22Rv1 (cell line): ENCODE results near the gene TJP2.

Source experiments
- ZFX ChIP-seq: fragments of 450-650 bp; IDR thresholded peaks from 2 replicates; pipeline ENCODE4 v1.6.1; 2017; ENCODE audit warnings: antibody characterized with exemption, borderline replicate concordance
- TF ChIP-seq, protein P1 (sequence below): fragments of 450-650 bp; IDR thresholded peaks from 2 replicates; pipeline ENCODE4 v1.5.1; 2017; ENCODE audit warnings: mild to moderate bottlenecking

DNA sequence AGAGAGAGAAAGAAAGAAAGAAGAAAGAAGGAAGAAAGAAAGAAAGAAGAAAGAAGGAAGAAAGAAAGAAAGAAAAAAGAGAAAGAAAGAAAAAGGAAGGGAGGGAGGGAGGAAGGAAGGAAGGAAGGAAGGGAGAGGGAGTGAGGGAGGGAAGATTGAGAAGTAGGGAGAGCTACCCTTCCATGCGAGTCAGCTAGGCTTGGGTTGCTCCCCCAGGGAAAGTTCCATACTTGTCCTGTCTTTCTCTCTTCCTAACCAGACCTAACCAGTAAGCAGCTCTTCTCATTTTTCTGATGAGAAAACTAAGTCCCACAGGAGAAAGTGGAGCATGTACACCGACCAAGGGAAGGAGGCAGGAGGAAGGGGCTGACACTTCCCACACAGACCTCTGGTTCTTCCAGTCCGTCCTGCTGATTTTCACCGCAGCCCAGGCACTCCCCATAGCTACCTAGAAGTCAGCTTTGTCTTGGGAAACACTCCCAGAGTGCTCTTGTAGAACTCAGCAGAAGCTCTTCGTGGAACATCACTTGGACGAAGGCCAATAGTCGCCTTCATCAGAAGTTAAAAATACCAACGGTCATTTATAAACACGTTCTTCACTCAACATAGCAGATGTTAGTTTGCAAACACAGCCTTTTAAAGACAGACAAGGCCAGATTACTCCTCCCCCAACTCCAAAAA, 121.9 kb downstream of the TJP2 start:
- TF ChIP-seq, protein P1, sequence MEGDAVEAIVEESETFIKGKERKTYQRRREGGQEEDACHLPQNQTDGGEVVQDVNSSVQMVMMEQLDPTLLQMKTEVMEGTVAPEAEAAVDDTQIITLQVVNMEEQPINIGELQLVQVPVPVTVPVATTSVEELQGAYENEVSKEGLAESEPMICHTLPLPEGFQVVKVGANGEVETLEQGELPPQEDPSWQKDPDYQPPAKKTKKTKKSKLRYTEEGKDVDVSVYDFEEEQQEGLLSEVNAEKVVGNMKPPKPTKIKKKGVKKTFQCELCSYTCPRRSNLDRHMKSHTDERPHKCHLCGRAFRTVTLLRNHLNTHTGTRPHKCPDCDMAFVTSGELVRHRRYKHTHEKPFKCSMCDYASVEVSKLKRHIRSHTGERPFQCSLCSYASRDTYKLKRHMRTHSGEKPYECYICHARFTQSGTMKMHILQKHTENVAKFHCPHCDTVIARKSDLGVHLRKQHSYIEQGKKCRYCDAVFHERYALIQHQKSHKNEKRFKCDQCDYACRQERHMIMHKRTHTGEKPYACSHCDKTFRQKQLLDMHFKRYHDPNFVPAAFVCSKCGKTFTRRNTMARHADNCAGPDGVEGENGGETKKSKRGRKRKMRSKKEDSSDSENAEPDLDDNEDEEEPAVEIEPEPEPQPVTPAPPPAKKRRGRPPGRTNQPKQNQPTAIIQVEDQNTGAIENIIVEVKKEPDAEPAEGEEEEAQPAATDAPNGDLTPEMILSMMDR = no peak
- no peak for TF ChIP-seq ZFX
